CD4-positive, alpha-beta T cell treated with Interleukin-17A for 4 hours (primary cell): ENCODE measurements around the gene AKR1D1.
"Not testable (repeated sequence)": the region's sequence is repeated elsewhere in the genome, so short reads cannot be mapped to it uniquely, and the experiment has no call there.

Source experiments
- DNase-seq: peaks from one replicate; pipeline ENCODE4 v3.0.0-alpha.2; 2020; ENCODE audit warnings: mixed read lengths

Gene AKR1D1

GRCh38 chr7:138076196-138076595 is at the start of gene AKR1D1:
AKR1D1 (plus strand) TSS chr7:138076459; CDS start chr7:138076519, 60 bp downstream.
- no peak for DNase-seq

- DNase-seq = no peak
Observed at GRCh38 chr7:138027100-138027499, 49.2 kb upstream of the AKR1D1 start.

GRCh38 chr7:138029126-138029525 is 47.1 kb upstream of the AKR1D1 start:
- no peak for DNase-seq

- DNase-seq = no peak
Observed at GRCh38 chr7:138029941-138030340, 46.3 kb upstream of the AKR1D1 start.

GRCh38 chr7:138030679-138031351 is 45.4 kb upstream of the AKR1D1 start:
- no peak for DNase-seq

GRCh38 chr7:138032186-138032585 is 44.1 kb upstream of the AKR1D1 start:
- DNase-seq = no peak

GRCh38 chr7:138032770-138033169 is 43.5 kb upstream of the AKR1D1 start:
- no peak for DNase-seq

GRCh38 chr7:138033241-138033640 is 43.0 kb upstream of the AKR1D1 start:
- no peak for DNase-seq

- DNase-seq = no peak
Observed at GRCh38 chr7:138036135-138036534, 40.1 kb upstream of the AKR1D1 start.

GRCh38 chr7:138040063-138040462 is 36.2 kb upstream of the AKR1D1 start:
- DNase-seq = not testable (repeated sequence)

- no peak for DNase-seq
Observed at GRCh38 chr7:138044897-138045296, 31.4 kb upstream of the AKR1D1 start.

GRCh38 chr7:138047907-138048306 is 28.4 kb upstream of the AKR1D1 start:
- DNase-seq = no peak

- no peak for DNase-seq
Observed at GRCh38 chr7:138049505-138050116, 26.6 kb upstream of the AKR1D1 start.

GRCh38 chr7:138051712-138052247 is 24.5 kb upstream of the AKR1D1 start:
- DNase-seq = not testable (repeated sequence)

- DNase-seq = no peak
Observed at GRCh38 chr7:138052696-138053095, 23.6 kb upstream of the AKR1D1 start.

- DNase-seq = not testable (repeated sequence)
Observed at GRCh38 chr7:138055698-138056097, 20.6 kb upstream of the AKR1D1 start.

GRCh38 chr7:138063400-138063799 is 12.9 kb upstream of the AKR1D1 start:
- DNase-seq = no peak

GRCh38 chr7:138064856-138065357 is 11.4 kb upstream of the AKR1D1 start:
- DNase-seq = no peak

GRCh38 chr7:138065827-138066226 is 10.4 kb upstream of the AKR1D1 start:
- no peak for DNase-seq

- no peak for DNase-seq
Observed at GRCh38 chr7:138066954-138067394, 9.3 kb upstream of the AKR1D1 start.

- no peak for DNase-seq
Observed at GRCh38 chr7:138067774-138068173, 8.5 kb upstream of the AKR1D1 start.

GRCh38 chr7:138070908-138071307 is 5.4 kb upstream of the AKR1D1 start:
- no peak for DNase-seq

GRCh38 chr7:138072726-138073125 is 3.5 kb upstream of the AKR1D1 start:
- no peak for DNase-seq

- no peak for DNase-seq
Observed at GRCh38 chr7:138074121-138074520, 2.1 kb upstream of the AKR1D1 start.
